ENCODE results near the gene EFCAB11.
A peak's percentile ranks its signal among the peaks of the same experiment; 100 is the strongest.

EFCAB11 gene

DNA sequence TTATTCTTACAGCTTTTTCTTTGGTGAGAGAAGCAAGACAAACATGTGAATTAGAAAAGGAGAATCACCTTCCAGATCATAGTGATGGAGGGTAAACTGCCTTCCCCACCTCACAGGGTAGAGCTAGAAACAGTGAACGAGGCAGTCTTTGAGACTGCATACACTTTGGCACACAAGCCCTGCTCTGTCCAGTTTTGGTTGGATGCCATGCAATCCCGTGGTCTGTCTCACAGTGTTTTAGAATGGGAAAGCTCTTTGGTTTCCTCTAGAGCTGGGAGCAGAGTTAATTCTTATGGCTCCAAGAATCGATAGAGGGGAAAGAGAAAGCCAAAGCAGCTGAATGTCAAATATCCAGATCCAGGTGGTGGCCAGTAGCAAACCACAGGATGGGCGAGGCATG lies 23.1 kb upstream of the EFCAB11 start:
- no peak for DNase-seq (ENCODE audit: low read depth)
- no peak for TF ChIP-seq CTCF (IDR thresholded peaks at IDR 0.05; ENCODE audit: control insufficient read depth, insufficient read depth, low read depth, low read length, missing control alignments)
- no peak overlapping the region for H3K4me3 ChIP-seq (ENCODE audit: control insufficient read depth, low read depth, low read length)

- peak; percentile 37 for DNase-seq (ENCODE audit: low read depth)
- peak; percentile 89 for TF ChIP-seq CTCF (IDR thresholded peaks at IDR 0.05; ENCODE audit: control insufficient read depth, insufficient read depth, low read depth, low read length, missing control alignments)
- no peak overlapping the region for H3K4me3 ChIP-seq (ENCODE audit: control insufficient read depth, low read depth, low read length)
Measured at GRCh38 chr14:89973234-89973823, 18.8 kb upstream of the EFCAB11 start.

- DNase-seq (ENCODE audit: low read depth), result no peak
- no peak overlapping the region for H3K4me3 ChIP-seq (ENCODE audit: control insufficient read depth, low read depth, low read length)
- TF ChIP-seq CTCF (IDR thresholded peaks at IDR 0.05; ENCODE audit: control insufficient read depth, insufficient read depth, low read depth, low read length, missing control alignments), result no peak
Measured at GRCh38 chr14:89965839-89966238, 11.3 kb upstream of the EFCAB11 start.

DNA sequence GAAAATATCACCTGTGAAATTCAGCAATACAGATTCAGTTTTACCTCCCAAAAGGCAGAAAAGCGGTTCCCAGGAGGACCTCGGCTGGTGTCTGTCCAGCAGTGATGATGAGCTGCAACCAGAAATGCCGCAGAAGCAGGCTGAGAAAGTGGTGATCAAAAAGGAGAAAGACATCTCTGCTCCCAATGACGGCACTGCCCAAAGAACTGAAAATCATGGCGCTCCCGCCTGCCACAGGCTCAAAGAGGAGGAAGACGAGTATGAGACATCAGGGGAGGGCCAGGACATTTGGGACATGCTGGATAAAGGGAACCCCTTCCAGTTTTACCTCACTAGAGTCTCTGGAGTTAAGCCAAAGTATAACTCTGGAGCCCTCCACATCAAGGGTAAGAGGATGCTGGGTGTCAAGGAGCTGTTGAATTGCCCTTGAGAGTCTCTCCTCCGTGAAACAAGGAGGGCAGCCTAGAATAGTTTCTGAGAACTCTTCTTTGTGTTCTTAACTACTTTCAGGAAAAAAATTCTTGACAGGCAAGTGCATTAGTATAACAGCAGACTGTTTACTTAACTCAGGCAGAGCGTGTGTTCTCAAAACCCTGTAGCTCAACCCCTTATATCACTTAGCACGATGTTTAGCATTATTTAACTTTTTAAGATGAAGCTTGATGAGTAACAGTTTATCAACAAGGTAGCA lies 8.9 kb upstream of the EFCAB11 start:
- no peak for TF ChIP-seq CTCF (IDR thresholded peaks at IDR 0.05; ENCODE audit: control insufficient read depth, insufficient read depth, low read depth, low read length, missing control alignments)
- no peak for DNase-seq (ENCODE audit: low read depth)
- H3K4me3 ChIP-seq (ENCODE audit: control insufficient read depth, low read depth, low read length), result no peak overlapping the region

DNA sequence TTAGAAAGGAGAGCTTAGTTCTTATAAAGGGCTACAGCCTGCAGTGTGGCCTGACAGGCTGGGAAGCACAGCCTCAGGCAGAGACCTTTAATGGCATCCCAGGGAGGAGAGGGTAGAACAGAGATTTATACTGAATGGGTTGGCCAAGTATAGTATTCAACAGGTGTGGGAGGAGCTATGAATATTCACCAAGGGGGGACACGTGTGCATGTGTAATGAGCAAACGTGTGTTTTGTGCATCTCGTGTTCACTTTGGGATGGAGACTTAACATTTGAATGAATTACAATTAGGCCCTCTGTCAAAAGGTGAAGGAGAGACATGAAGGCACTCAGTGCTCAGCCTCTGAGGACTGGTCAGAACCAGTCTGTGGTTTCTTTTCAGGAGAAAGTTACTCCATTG lies 6.4 kb upstream of the EFCAB11 start:
- TF ChIP-seq CTCF (IDR thresholded peaks at IDR 0.05; ENCODE audit: control insufficient read depth, insufficient read depth, low read depth, low read length, missing control alignments), result no peak
- DNase-seq (ENCODE audit: low read depth), result no peak
- H3K4me3 ChIP-seq (ENCODE audit: control insufficient read depth, low read depth, low read length), result no peak overlapping the region

GRCh38 chr14:89959853-89960445 lies 5.4 kb upstream of the EFCAB11 start:
- DNase-seq (ENCODE audit: low read depth), result no peak

More at GRCh38 chr14:89959853-89960445, 5.4 kb upstream of the EFCAB11 start:
- TF ChIP-seq CTCF (IDR thresholded peaks at IDR 0.05; ENCODE audit: control insufficient read depth, insufficient read depth, low read depth, low read length, missing control alignments), result no peak
- H3K4me3 ChIP-seq (ENCODE audit: control insufficient read depth, low read depth, low read length), result no peak overlapping the region
